HepG2 (cell line): ENCODE measurements around the gene CD7. TPM values are rescaled to one million over a fixed set of nuclear protein-coding genes. Genes with fewer than 3 reads are reported as not detected.

Source experiments
- DNMT3B ChIP-seq: conservative IDR thresholded peaks from 2 replicates; pipeline ENCODE4 v1.6.1; 2016; ENCODE audit warnings: missing biosample characterization, control low read depth
- HIVEP1 ChIP-seq: sonication (generic); formaldehyde crosslinking; IDR thresholded peaks from 2 replicates; pipeline ENCODE4 v1.4.0; 2020; ENCODE audit warnings: mild to moderate bottlenecking, missing genetic modification reagents
- NKX3-1 ChIP-seq: sonication (generic); formaldehyde crosslinking; IDR thresholded peaks from 2 replicates; pipeline ENCODE4 v1.5.0; 2020; ENCODE audit warnings: missing genetic modification reagents
- NONO ChIP-seq, 2 experiments: fragments of 450-650 bp in 1 of 2; sonication (generic) in 1 of 2; formaldehyde crosslinking in 1 of 2; IDR thresholded peaks in 1 of 2; conservative IDR thresholded peaks in 1 of 2; 2 replicates each; pipeline versions ENCODE4 v1.6.1 to v1.8.0; 2017 to 2022; ENCODE audit warnings: mild to moderate bottlenecking in 1 of 2, missing genetic modification reagents in 1 of 2, moderate library complexity in 1 of 2
- SOX13 ChIP-seq, 3 experiments: fragments of 450-650 bp in 1 of 3; sonication (generic) in 1 of 3; formaldehyde crosslinking in 1 of 3; IDR thresholded peaks in 2 of 3; conservative IDR thresholded peaks in 1 of 3; 2 replicates each; pipeline versions ENCODE4 v1.5.0 to v1.6.1; 2016 to 2020; ENCODE audit warnings: antibody characterized with exemption in 1 of 3, mild to moderate bottlenecking in 1 of 3, missing compliant biosample characterization in 1 of 3, missing genetic modification reagents in 1 of 3, moderate library complexity in 1 of 3
- SP4 ChIP-seq: sonication (generic); formaldehyde crosslinking; IDR thresholded peaks from 2 replicates; pipeline ENCODE4 v1.8.1; 2023; ENCODE audit warnings: mild to moderate bottlenecking, missing genetic modification reagents
- ZFP37 ChIP-seq: sonication (generic); formaldehyde crosslinking; IDR thresholded peaks from 2 replicates; pipeline ENCODE4 v1.4.0; 2020; ENCODE audit warnings: missing genetic modification reagents, borderline replicate concordance
- ZNF460 ChIP-seq: sonication (generic); formaldehyde crosslinking; IDR thresholded peaks from 2 replicates; pipeline ENCODE4 v1.5.1; 2020; ENCODE audit warnings: missing genetic modification reagents, mild to moderate bottlenecking, borderline replicate concordance
- ZNF510 ChIP-seq: sonication (generic); formaldehyde crosslinking; IDR thresholded peaks from 2 replicates; pipeline ENCODE4 v1.4.0; 2020; ENCODE audit warnings: low read depth, mild to moderate bottlenecking, missing genetic modification reagents
- polyA plus RNA-seq, 8 experiments: library from polyadenylated mRNA; depleted of rRNA in 3 of 8; stranded (reverse) in 7 of 8; unstranded in 1 of 8; fragments of >200 nt; fragmentation: Illumina TruSeq in 4 of 8; extraction: Trizol in 4 of 8; gene quantifications; 2 replicates each; pipeline versions ENCODE4 v1.2.1 to v1.2.3, GENCODE V29; 2011 to 2016; ENCODE audit warnings: low read depth in 4 of 8, missing spikeins in 1 of 8, mixed read lengths in 1 of 8; ENCODE audit not compliant: insufficient read depth in 1 of 8
- total RNA-seq, 5 experiments: library from RNA; depleted of rRNA; stranded (reverse); fragments of >200 nt; fragmentation: Illumina TruSeq; extraction: Trizol; gene quantifications; 2 replicates each; pipeline ENCODE4 v1.2.3, GENCODE V29; 2016; ENCODE audit warnings: low read depth in 1 of 5
- TF ChIP-seq, protein P1 (sequence below): sonication (generic); formaldehyde crosslinking; IDR thresholded peaks from 2 replicates; pipeline ENCODE4 v1.4.0; 2020; ENCODE audit warnings: mild to moderate bottlenecking, missing genetic modification reagents, borderline replicate concordance

The CD7 gene
- total and polyA plus RNA-seq, 2 of the 13 experiments (the other 11 are each of a cell fraction or from before 2014, with no cell fraction given) = 67.6 to 76.4 TPM

DNA sequence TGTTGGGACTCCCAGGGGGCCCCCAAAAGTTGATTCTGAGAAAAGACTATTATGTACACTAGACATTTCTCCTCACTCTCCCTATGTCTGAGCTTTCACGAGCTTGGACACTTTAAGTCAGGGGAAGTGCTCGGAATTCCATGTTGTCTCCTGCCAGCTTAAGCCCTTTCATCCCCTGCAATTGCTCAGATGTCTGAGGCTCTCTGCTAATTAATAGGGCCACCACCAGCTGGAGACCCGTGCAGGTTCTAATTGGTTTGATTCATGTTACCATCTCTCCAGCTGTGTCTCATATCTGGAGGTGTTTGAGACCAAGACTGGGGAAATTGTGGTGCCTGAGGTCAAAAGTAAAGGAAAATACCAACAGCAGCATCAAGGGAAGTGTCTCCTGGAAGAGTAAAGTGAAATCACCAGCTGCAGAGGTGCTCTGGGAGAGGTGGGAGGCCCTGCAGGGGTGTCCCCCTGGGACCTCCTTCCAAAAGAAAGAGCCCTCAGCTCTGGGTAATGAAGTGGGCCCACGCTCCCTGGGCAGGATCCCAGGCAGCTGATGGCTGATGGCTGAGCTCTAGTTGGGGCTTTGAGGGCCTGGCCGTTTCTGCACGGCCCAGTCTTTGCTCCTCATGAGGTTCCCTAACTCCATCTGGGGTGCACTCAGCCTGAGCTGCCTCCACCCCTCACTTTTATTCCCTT, 48.3 kb upstream of the CD7 start (continued):
- TF ChIP-seq, protein P1, sequence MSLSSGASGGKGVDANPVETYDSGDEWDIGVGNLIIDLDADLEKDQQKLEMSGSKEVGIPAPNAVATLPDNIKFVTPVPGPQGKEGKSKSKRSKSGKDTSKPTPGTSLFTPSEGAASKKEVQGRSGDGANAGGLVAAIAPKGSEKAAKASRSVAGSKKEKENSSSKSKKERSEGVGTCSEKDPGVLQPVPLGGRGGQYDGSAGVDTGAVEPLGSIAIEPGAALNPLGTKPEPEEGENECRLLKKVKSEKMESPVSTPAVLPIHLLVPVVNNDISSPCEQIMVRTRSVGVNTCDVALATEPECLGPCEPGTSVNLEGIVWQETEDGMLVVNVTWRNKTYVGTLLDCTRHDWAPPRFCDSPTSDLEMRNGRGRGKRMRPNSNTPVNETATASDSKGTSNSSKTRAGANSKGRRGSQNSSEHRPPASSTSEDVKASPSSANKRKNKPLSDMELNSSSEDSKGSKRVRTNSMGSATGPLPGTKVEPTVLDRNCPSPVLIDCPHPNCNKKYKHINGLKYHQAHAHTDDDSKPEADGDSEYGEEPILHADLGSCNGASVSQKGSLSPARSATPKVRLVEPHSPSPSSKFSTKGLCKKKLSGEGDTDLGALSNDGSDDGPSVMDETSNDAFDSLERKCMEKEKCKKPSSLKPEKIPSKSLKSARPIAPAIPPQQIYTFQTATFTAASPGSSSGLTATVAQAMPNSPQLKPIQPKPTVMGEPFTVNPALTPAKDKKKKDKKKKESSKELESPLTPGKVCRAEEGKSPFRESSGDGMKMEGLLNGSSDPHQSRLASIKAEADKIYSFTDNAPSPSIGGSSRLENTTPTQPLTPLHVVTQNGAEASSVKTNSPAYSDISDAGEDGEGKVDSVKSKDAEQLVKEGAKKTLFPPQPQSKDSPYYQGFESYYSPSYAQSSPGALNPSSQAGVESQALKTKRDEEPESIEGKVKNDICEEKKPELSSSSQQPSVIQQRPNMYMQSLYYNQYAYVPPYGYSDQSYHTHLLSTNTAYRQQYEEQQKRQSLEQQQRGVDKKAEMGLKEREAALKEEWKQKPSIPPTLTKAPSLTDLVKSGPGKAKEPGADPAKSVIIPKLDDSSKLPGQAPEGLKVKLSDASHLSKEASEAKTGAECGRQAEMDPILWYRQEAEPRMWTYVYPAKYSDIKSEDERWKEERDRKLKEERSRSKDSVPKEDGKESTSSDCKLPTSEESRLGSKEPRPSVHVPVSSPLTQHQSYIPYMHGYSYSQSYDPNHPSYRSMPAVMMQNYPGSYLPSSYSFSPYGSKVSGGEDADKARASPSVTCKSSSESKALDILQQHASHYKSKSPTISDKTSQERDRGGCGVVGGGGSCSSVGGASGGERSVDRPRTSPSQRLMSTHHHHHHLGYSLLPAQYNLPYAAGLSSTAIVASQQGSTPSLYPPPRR (CRISPR knock-in tag) = no peak
- TF ChIP-seq NKX3-1 (CRISPR knock-in tag) (no peak), HIVEP1 (CRISPR knock-in tag) (no peak), ZNF510 (no peak), SOX13 (IDR thresholded peaks at IDR 0.05) (no peak), SOX13 (CRISPR knock-in tag; conservative IDR thresholded peaks at IDR 0.05 in 1 of 2, IDR thresholded peaks at IDR 0.05 in 1 of 2) (no peak), DNMT3B (CRISPR knock-in tag) (no peak), ZNF460 (CRISPR knock-in tag) (no peak), ZFP37 (no peak), NONO (IDR thresholded peaks at IDR 0.05) (no peak), NONO (CRISPR knock-in tag; conservative IDR thresholded peaks at IDR 0.05) (no peak), SP4 (CRISPR knock-in tag) (no peak)
